ENCODE data around the gene RAP2C. TPM values are rescaled to one million over a fixed set of nuclear protein-coding genes. Genes with fewer than 3 reads are reported as not detected.

RAP2C gene
- total and polyA plus RNA-seq, 2 experiments from 2014 or later = 14.5 to 25.0 TPM

GRCh38 chrX:132257116-132257515 is 37.9 kb upstream of the RAP2C start:
- H3K4me3 Mint-ChIP-seq = no peak overlapping the region
- DNase-seq (ENCODE audit: low spot score) = no peak

More at GRCh38 chrX:132257116-132257515, 37.9 kb upstream of the RAP2C start:
- Histone ChIP-seq H4K20me1 (replicated peaks; ENCODE audit: insufficient read depth) (no peaks in the 10 kb centered on the region), H3K4me1 (ENCODE audit: insufficient read depth) (no peaks in the 10 kb centered on the region), H3K9me2 (ENCODE audit: insufficient read depth) (no peaks in the 10 kb centered on the region), H3F3A (replicated peaks; ENCODE audit: low read depth) (no peaks in the 10 kb centered on the region), H3K79me2 (replicated peaks; ENCODE audit: insufficient read depth) (no peaks in the 10 kb centered on the region), H3K27me3 (ENCODE audit: insufficient read depth) (no peaks in the 10 kb centered on the region), H3K36me3 (ENCODE audit: insufficient read depth) (no peaks in the 10 kb centered on the region), H3K4me2 (no peak overlapping the region), H2AFZ (no peak overlapping the region), H3K27ac (ENCODE audit: low read depth) (no peak overlapping the region), H3K4me3 (no peak overlapping the region)
- no peak for ATAC-seq
- Mint-ChIP-seq H3K27me3 (ENCODE audit: insufficient read depth, low read depth, poor library complexity) (no peaks in the 10 kb centered on the region), H3K4me1 (no peaks in the 10 kb centered on the region), H3K36me3 (ENCODE audit: low read depth) (no peaks in the 10 kb centered on the region), H3K27ac (no peak overlapping the region), H3K9me3 (no peaks in the 10 kb centered on the region)
- TF ChIP-seq EZH2 (IDR thresholded peaks at IDR 0.05; ENCODE audit: low read depth, unreplicated experiment) = no peak
- no peak for TF ChIP-seq STAT1 (IDR thresholded peaks at IDR 0.05; ENCODE audit: unreplicated experiment)
- TF ChIP-seq ZNF331 (CRISPR knock-in tag; IDR thresholded peaks at IDR 0.05; ENCODE audit: low read depth) = no peak
- TF ChIP-seq POLR2AphosphoS5 (IDR thresholded peaks at IDR 0.05; ENCODE audit: low read depth) = no peak
- no peak for TF ChIP-seq CREB1 (CRISPR knock-in tag; IDR thresholded peaks at IDR 0.05; ENCODE audit: low read depth)
- TF ChIP-seq REST (IDR thresholded peaks at IDR 0.05; ENCODE audit: unreplicated experiment) = no peak
- no peak for TF ChIP-seq ZNF462 (CRISPR knock-in tag; IDR thresholded peaks at IDR 0.05)
- no peak for TF ChIP-seq NANOG (IDR thresholded peaks at IDR 0.05; ENCODE audit: borderline replicate concordance)
- no peak for TF ChIP-seq ZNF114 (CRISPR knock-in tag; IDR thresholded peaks at IDR 0.05)
- TF ChIP-seq JUNB (IDR thresholded peaks at IDR 0.05; ENCODE audit: unreplicated experiment) = no peak
- no peak for TF ChIP-seq EZH2phosphoT487 (IDR thresholded peaks at IDR 0.05; ENCODE audit: unreplicated experiment)

All from GM23338 (cell line).